H9 (cell line): ENCODE results near the gene FLNC. TPM values are rescaled to one million over a fixed set of nuclear protein-coding genes. Genes with fewer than 3 reads are reported as not detected.
A peak's percentile ranks its signal among the peaks of the same experiment; 100 is the strongest.

Source experiments
- DNase-seq: peaks from one replicate; pipeline ENCODE4 v3.0.0-alpha.2; 2017
- H2AFZ ChIP-seq: one replicate; pipeline ENCODE4 v1.6.1; 2013; ENCODE audit warnings: mild to moderate bottlenecking, low read length, control low read depth, moderate library complexity
- H2AK5ac ChIP-seq: 2 replicates; pipeline ENCODE4 v1.6.1; 2013; ENCODE audit warnings: low read length, control low read depth, mixed read lengths; ENCODE audit not compliant: insufficient read length
- H2BK120ac ChIP-seq: one replicate; pipeline ENCODE4 v1.6.1; 2013; ENCODE audit warnings: low read depth, mild to moderate bottlenecking, low read length, control low read depth, inconsistent platforms; ENCODE audit not compliant: poor library complexity, severe bottlenecking
- H2BK12ac ChIP-seq: 2 replicates; pipeline ENCODE4 v1.6.1; 2013; ENCODE audit warnings: low read length, control low read depth, mixed read lengths, low read depth; ENCODE audit not compliant: insufficient read length
- H2BK15ac ChIP-seq: 2 replicates; pipeline ENCODE4 v1.6.1; 2013; ENCODE audit warnings: low read depth, low read length, control low read depth
- H2BK20ac ChIP-seq: one replicate; pipeline ENCODE4 v1.6.1; 2013; ENCODE audit warnings: low read depth, mild to moderate bottlenecking, low read length, control low read depth, inconsistent platforms; ENCODE audit not compliant: poor library complexity, severe bottlenecking
- H2BK5ac ChIP-seq: 2 replicates; pipeline ENCODE4 v1.6.1; 2013; ENCODE audit warnings: low read length, control low read depth, mixed read lengths; ENCODE audit not compliant: insufficient read length
- H3K14ac ChIP-seq: 2 replicates; pipeline ENCODE4 v1.6.1; 2013; ENCODE audit warnings: low read length, control low read depth; ENCODE audit not compliant: insufficient read depth
- H3K18ac ChIP-seq: 2 replicates; pipeline ENCODE4 v1.6.1; 2013; ENCODE audit warnings: low read depth, mild to moderate bottlenecking, mixed read lengths, low read length, control low read depth; ENCODE audit not compliant: insufficient read length
- H3K23ac ChIP-seq: 2 replicates; pipeline ENCODE4 v1.6.1; 2013; ENCODE audit warnings: low read length, control low read depth, mixed read lengths, low read depth; ENCODE audit not compliant: insufficient read length
- H3K23me2 ChIP-seq: 2 replicates; pipeline ENCODE4 v1.6.1; 2013; ENCODE audit warnings: low read depth, mild to moderate bottlenecking, mixed read lengths, low read length, control low read depth; ENCODE audit not compliant: insufficient read length, poor library complexity, severe bottlenecking
- H3K27ac ChIP-seq: 2 replicates; pipeline ENCODE4 v1.5.1; 2013; ENCODE audit warnings: low read length, control low read depth, mixed read lengths, low read depth; ENCODE audit not compliant: insufficient read length
- H3K27me3 ChIP-seq: 2 replicates; pipeline ENCODE4 v1.6.1; 2013; ENCODE audit warnings: low read length, control low read depth, inconsistent platforms; ENCODE audit not compliant: insufficient read depth
- H3K4ac ChIP-seq: 2 replicates; pipeline ENCODE4 v1.6.1; 2013; ENCODE audit warnings: low read depth, mild to moderate bottlenecking, control low read depth, inconsistent platforms, low read length, moderate library complexity
- H3K4me1 ChIP-seq: 2 replicates; pipeline ENCODE4 v1.6.1; 2013; ENCODE audit warnings: low read length, control low read depth, inconsistent platforms; ENCODE audit not compliant: insufficient read depth
- H3K4me2 ChIP-seq: 2 replicates; pipeline ENCODE4 v1.6.1; 2013; ENCODE audit warnings: low read length, control low read depth, mixed read lengths; ENCODE audit not compliant: insufficient read length, insufficient read depth
- H3K56ac ChIP-seq: 2 replicates; pipeline ENCODE4 v1.6.1; 2013; ENCODE audit warnings: low read depth, mild to moderate bottlenecking, mixed read lengths, low read length, control low read depth; ENCODE audit not compliant: insufficient read length
- H3K79me1 ChIP-seq: 2 replicates; pipeline ENCODE4 v1.6.1; 2013; ENCODE audit warnings: low read depth, mild to moderate bottlenecking, moderate library complexity, low read length, control low read depth, inconsistent platforms; ENCODE audit not compliant: insufficient read depth, poor library complexity, severe bottlenecking
- H3K79me2 ChIP-seq: 2 replicates; pipeline ENCODE4 v1.6.1; 2013; ENCODE audit warnings: low read length, control low read depth, inconsistent platforms; ENCODE audit not compliant: insufficient read depth
- H3K9ac ChIP-seq: 2 replicates; pipeline ENCODE4 v1.6.1; 2013; ENCODE audit warnings: low read length, control low read depth, mixed read lengths; ENCODE audit not compliant: insufficient read length; ENCODE audit errors: extremely low read depth
- H3K9me3 ChIP-seq: one replicate; pipeline ENCODE4 v1.6.1; 2013; ENCODE audit warnings: low read depth, low read length, inconsistent platforms; ENCODE audit not compliant: control insufficient read depth
- H3T11ph ChIP-seq: one replicate; pipeline ENCODE4 v1.6.1; 2013; ENCODE audit warnings: mild to moderate bottlenecking, low read length, control low read depth, inconsistent platforms
- H4K20me1 ChIP-seq: one replicate; pipeline ENCODE4 v1.6.1; 2013; ENCODE audit not compliant: control insufficient read depth, insufficient read length, insufficient read depth
- H4K5ac ChIP-seq: 2 replicates; pipeline ENCODE4 v1.6.1; 2013; ENCODE audit warnings: low read depth, mild to moderate bottlenecking, mixed read lengths, low read length, control low read depth; ENCODE audit not compliant: insufficient read length
- H4K8ac ChIP-seq: replicated peaks from 2 replicates; pipeline ENCODE4 v1.6.1; 2013; ENCODE audit warnings: low read length, control low read depth, mixed read lengths, low read depth; ENCODE audit not compliant: insufficient read length
- H4K91ac ChIP-seq: 2 replicates; pipeline ENCODE4 v1.6.1; 2013; ENCODE audit warnings: low read depth, mild to moderate bottlenecking, moderate library complexity, mixed read lengths, low read length, control low read depth; ENCODE audit not compliant: insufficient read length
- H3K27ac Mint-ChIP-seq, 3 experiments: 2 replicates in 2 of 3; 3 replicates in 1 of 3; pipeline ENCODE4 v1.8.0; 2020 to 2021; ENCODE audit warnings: mixed read lengths in 3 of 3, mild to moderate bottlenecking in 1 of 3, moderate library complexity in 1 of 3
- H3K27me3 Mint-ChIP-seq: 2 replicates; pipeline ENCODE4 v1.8.0; 2021; ENCODE audit warnings: low read depth, mild to moderate bottlenecking, moderate library complexity, mixed read lengths
- H3K36me3 Mint-ChIP-seq, 3 experiments: 2 replicates in 2 of 3; 3 replicates in 1 of 3; pipeline ENCODE4 v1.8.0; 2020 to 2021; ENCODE audit warnings: low read depth in 3 of 3, mixed read lengths in 3 of 3; ENCODE audit not compliant: insufficient read depth in 1 of 3
- H3K4me1 Mint-ChIP-seq, 2 experiments: 2 replicates each; pipeline ENCODE4 v1.8.0; 2020; ENCODE audit warnings: mixed read lengths in 2 of 2
- H3K4me3 Mint-ChIP-seq, 2 experiments: 2 replicates in 1 of 2; 3 replicates in 1 of 2; pipeline ENCODE4 v1.8.0; 2020 to 2021; ENCODE audit warnings: mild to moderate bottlenecking in 2 of 2, mixed read lengths in 2 of 2, moderate library complexity in 1 of 2
- H3K9me3 Mint-ChIP-seq, 2 experiments: 2 replicates in 1 of 2; 3 replicates in 1 of 2; pipeline ENCODE4 v1.8.0; 2020; ENCODE audit warnings: mild to moderate bottlenecking in 2 of 2, mixed read lengths in 2 of 2, moderate library complexity in 1 of 2
- CTCF ChIP-seq: fragments of 200-600 bp; sonication (generic); conservative IDR thresholded peaks from 3 replicates; pipeline ENCODE4 v1.8.0; 2021; ENCODE audit warnings: antibody characterized with exemption, mild to moderate bottlenecking
- WGBS: extraction: QIAGEN DNeasy Blood & Tissue Kit; methylation state at CpG from one replicate; pipeline ENCODE4 v1.1.7; 2013; ENCODE audit warnings: missing lambda C conversion rate, low lambda C conversion rate, mixed read lengths; ENCODE audit not compliant: insufficient read length; ENCODE audit errors: extremely low coverage; 5-methylcytosine and 5-hydroxymethylcytosine counted together
- total RNA-seq: library from RNA; stranded (reverse); gene quantifications from 2 replicates; pipeline ENCODE4 v1.2.1, GENCODE V29; 2021

FLNC gene
- total RNA-seq, 1 experiment from 2014 or later, result 12.2 TPM

GRCh38 chr7:128838981-128839731, 8.9 kb downstream of the FLNC start:
- H4K5ac ChIP-seq, result no peak overlapping the region
- H3K4me2 ChIP-seq, result no peak overlapping the region
- no peak overlapping the region for H4K8ac ChIP-seq
- no peak overlapping the region for H3K27ac Mint-ChIP-seq
- H2AFZ ChIP-seq, result no peak overlapping the region
- H2BK5ac ChIP-seq, result no peak overlapping the region
- H3K27me3 ChIP-seq, result 0 out of 2 replicates have a peak, but pooled peaks cover 1% of the 10 kb centered on the region
- no peak overlapping the region for H3K27ac ChIP-seq
- H3K4me1 Mint-ChIP-seq, result peaks cover 2 to 22% of the 10 kb centered on the region in 2 experiments
- H2BK20ac ChIP-seq, result no peak overlapping the region
- H3K9me3 ChIP-seq, result no peaks in the 10 kb centered on the region
- H2AK5ac ChIP-seq, result no peak overlapping the region
- no peak overlapping the region for H2BK120ac ChIP-seq
- H3K9me3 Mint-ChIP-seq, result no peaks in the 10 kb centered on the region
- H2BK15ac ChIP-seq, result no peak overlapping the region
- no peak overlapping the region for H3K9ac ChIP-seq
- no peak overlapping the region for H2BK12ac ChIP-seq
- H3K36me3 Mint-ChIP-seq, result peaks cover 0 to 6% (median 0%) of the 10 kb centered on the region in 3 experiments; a peak in 2 of 7 replicates
- no peaks in the 10 kb centered on the region for H3K4me1 ChIP-seq
- TF ChIP-seq CTCF, result no peak
- H3K4me3 Mint-ChIP-seq, result peak overlapping the region in 1 of 2 experiments; percentile 4; a peak in 1 of 5 replicates
- H3K79me2 ChIP-seq, result no peaks in the 10 kb centered on the region
- H3K14ac ChIP-seq, result no peak overlapping the region
- no peaks in the 10 kb centered on the region for H3K27me3 Mint-ChIP-seq
- H3T11ph ChIP-seq, result no peak overlapping the region
- WGBS, result no CpG with 5 or more reads among the region's 17 CpGs
- H3K56ac ChIP-seq, result no peak overlapping the region
- no peak overlapping the region for H3K4ac ChIP-seq
- H4K20me1 ChIP-seq, result no peaks in the 10 kb centered on the region
- no peak overlapping the region for H3K18ac ChIP-seq
- no peak overlapping the region for H4K91ac ChIP-seq
- no peak for DNase-seq
- no peak overlapping the region for H3K23ac ChIP-seq
- no peaks in the 10 kb centered on the region for H3K23me2 ChIP-seq
- H3K79me1 ChIP-seq, result no peaks in the 10 kb centered on the region
